Astrocyte of the spinal cord (primary cell): Measurements from ENCODE around the gene SLC49A3.

Experiments used
- DNase-seq: peaks from one replicate; pipeline ENCODE4 v3.0.0; 2011; ENCODE audit warnings: low read depth, low spot score
- H3K4me3 ChIP-seq: 2 replicates; pipeline ENCODE4 v1.5.1; 2011; ENCODE audit warnings: low read depth, mild to moderate bottlenecking, low read length, moderate library complexity
- CTCF ChIP-seq: IDR thresholded peaks from 2 replicates; pipeline ENCODE4 v1.5.1; 2012; ENCODE audit warnings: low read depth, mild to moderate bottlenecking, low read length, inconsistent platforms
- in situ Hi-C: cut with HindIII; loops from 2 replicates; pipeline ENCODE4 v1.10.0; 2017; ENCODE audit warnings: low sequenced_read_pairs

The SLC49A3 gene

GRCh38 chr4:656436-657337 is 32.3 kb downstream of the SLC49A3 start:
- H3K4me3 ChIP-seq = no peak overlapping the region
- in situ Hi-C loops = no loop called here
- no peak for TF ChIP-seq CTCF
- DNase-seq = no peak

GRCh38 chr4:655464-656151 is 33.3 kb downstream of the SLC49A3 start:
- H3K4me3 ChIP-seq = no peak overlapping the region
- DNase-seq = no peak
- in situ Hi-C loops = no loop called here
- no peak for TF ChIP-seq CTCF

- no peak for DNase-seq
- H3K4me3 ChIP-seq = no peak overlapping the region
- TF ChIP-seq CTCF = no peak
- in situ Hi-C loops = no loop called here
Observed at GRCh38 chr4:654871-655463, 34.0 kb downstream of the SLC49A3 start.

- TF ChIP-seq CTCF = no peak
- in situ Hi-C loops = no loop called here
- H3K4me3 ChIP-seq = no peak overlapping the region
- DNase-seq = no peak
Observed at GRCh38 chr4:654503-654845, 34.5 kb downstream of the SLC49A3 start.

- in situ Hi-C loops = no loop called here
- no peak overlapping the region for H3K4me3 ChIP-seq
- TF ChIP-seq CTCF = no peak
- no peak for DNase-seq
Observed at GRCh38 chr4:653831-654502, 35.0 kb downstream of the SLC49A3 start.

- DNase-seq = no peak
- no peak for TF ChIP-seq CTCF
- in situ Hi-C loops = no loop called here
- no peak overlapping the region for H3K4me3 ChIP-seq
Observed at GRCh38 chr4:653080-653821, 35.7 kb downstream of the SLC49A3 start.
